A549 (cell line): Measurements from ENCODE around the gene ACAN. TPM values are rescaled to one million over a fixed set of nuclear protein-coding genes. Genes with fewer than 3 reads are reported as not detected.

Source experiments
- ATAC-seq, 2 experiments: fragments of 200-7000 bp in 1 of 2; fragments of >200 bp in 1 of 2; cut with Nextera tagmentation in 1 of 2; cut with Tn5 transposase in 1 of 2; 3 replicates each; pipeline versions ENCODE4 v1.8.0 to v1.9.1; 2018 to 2020; ENCODE audit warnings: mild to moderate bottlenecking in 1 of 2, moderate library complexity in 1 of 2
- CTCF ChIA-PET: fragments of 300-600 bp; sonication (Branson Sonifier 250); formaldehyde crosslinking; extraction: SDS; loops from one replicate; lab custom pipeline; 2021; ENCODE audit warnings: antibody characterized with exemption, inconsistent platforms; lab: Yijun Ruan, JAX
- POLR2A ChIA-PET: fragments of 350-600 bp; formaldehyde crosslinking; extraction: SDS; loops from one replicate; lab custom pipeline; 2021; ENCODE audit warnings: antibody characterized with exemption, inconsistent platforms; lab: Yijun Ruan, JAX
- DNase-seq, 2 experiments: peaks; one replicate each; pipeline versions ENCODE4 v3.0.0 to v3.0.0-alpha.2; 2011 to 2016; ENCODE audit warnings: low read depth in 1 of 2, low spot score in 1 of 2
- FAIRE-seq: peaks from 2 replicates; lab custom pipeline; 2011; peaks lifted over from hg19 to GRCh38; lab: Jason Lieb, UNC
- H3K27ac ChIP-seq, 2 experiments: fragments of >200 bp; sonication (Bioruptor Twin); formaldehyde crosslinking; 3 replicates each; pipeline ENCODE4 v1.5.1; 2016 to 2017
- H3K4me1 ChIP-seq: fragments of >200 bp; sonication (Bioruptor Twin); formaldehyde crosslinking; 3 replicates; pipeline ENCODE4 v1.6.1; 2016
- H3K4me2 ChIP-seq: fragments of >200 bp; sonication (Bioruptor Twin); formaldehyde crosslinking; 3 replicates; pipeline ENCODE4 v1.6.1; 2016
- H3K4me3 ChIP-seq: fragments of >200 bp; sonication (Bioruptor Twin); formaldehyde crosslinking; 3 replicates; pipeline ENCODE4 v1.5.1; 2016
- H3K9me3 ChIP-seq: fragments of >200 bp; sonication (Bioruptor Twin); formaldehyde crosslinking; 3 replicates; pipeline ENCODE4 v1.6.1; 2016
- CBX8 ChIP-seq: fragments of 200-600 bp; sonication (generic); IDR thresholded peaks from 2 replicates; pipeline ENCODE4 v1.6.1; 2016
- CEBPB ChIP-seq, 2 experiments: fragments of >200 bp in 1 of 2; sonication (Bioruptor Twin) in 1 of 2; formaldehyde crosslinking in 1 of 2; IDR thresholded peaks; 2 replicates each; pipeline ENCODE4 v1.6.1; 2012 to 2016
- EHF ChIP-seq: fragments of 250-450 bp; sonication (Bioruptor Pico); IDR thresholded peaks from 2 replicates; pipeline ENCODE4 v1.5.0; 2020; ENCODE audit warnings: mild to moderate bottlenecking
- ESRRA ChIP-seq: fragments of 150-350 bp; IDR thresholded peaks from 2 replicates; pipeline ENCODE4 v1.6.1; 2014; ENCODE audit warnings: mild to moderate bottlenecking, low read length, borderline replicate concordance
- HEYL ChIP-seq: fragments of 250-450 bp; sonication (Bioruptor Pico); IDR thresholded peaks from 2 replicates; pipeline ENCODE4 v1.8.0; 2021; ENCODE audit warnings: mild to moderate bottlenecking, moderate library complexity
- JUNB ChIP-seq: fragments of >200 bp; sonication (Bioruptor Twin); formaldehyde crosslinking; IDR thresholded peaks from 2 replicates; pipeline ENCODE4 v1.6.1; 2016
- KDM5A ChIP-seq: fragments of 200-600 bp; sonication (generic); IDR thresholded peaks from 2 replicates; pipeline ENCODE4 v1.6.1; 2016; ENCODE audit warnings: antibody characterized with exemption, mild to moderate bottlenecking
- NR3C1 ChIP-seq: fragments of >200 bp; sonication (Bioruptor Twin); formaldehyde crosslinking; IDR thresholded peaks from 3 replicates; pipeline ENCODE4 v1.6.1; 2017
- POLR2AphosphoS2 ChIP-seq: conservative IDR thresholded peaks from 2 replicates; pipeline ENCODE4 v1.6.1; 2012; ENCODE audit warnings: low read length, improper control_type of control experiment, inconsistent platforms
- RAD21 ChIP-seq, 2 experiments: fragments of >200 bp in 1 of 2; sonication (Bioruptor Twin) in 1 of 2; formaldehyde crosslinking in 1 of 2; IDR thresholded peaks in 1 of 2; conservative IDR thresholded peaks in 1 of 2; 2 replicates in 1 of 2; 3 replicates in 1 of 2; pipeline ENCODE4 v1.6.1; 2012 to 2018; ENCODE audit warnings: inconsistent platforms in 1 of 2
- RARB ChIP-seq: fragments of 250-450 bp; sonication (Bioruptor Pico); IDR thresholded peaks from 2 replicates; pipeline ENCODE4 v1.8.0; 2021; ENCODE audit warnings: mild to moderate bottlenecking, moderate library complexity
- RCOR1 ChIP-seq: fragments of 150-350 bp; IDR thresholded peaks from 2 replicates; pipeline ENCODE4 v1.6.1; 2014; ENCODE audit warnings: antibody characterized with exemption, low read length, low read depth
- SMC3 ChIP-seq: fragments of >200 bp; sonication (Bioruptor Twin); formaldehyde crosslinking; IDR thresholded peaks from 3 replicates; pipeline ENCODE4 v1.6.1; 2018; ENCODE audit warnings: inconsistent platforms
- TP53 ChIP-seq: fragments of 250-450 bp; sonication (Bioruptor Pico); IDR thresholded peaks from 2 replicates; pipeline ENCODE4 v1.5.0; 2021; ENCODE audit warnings: mild to moderate bottlenecking, moderate library complexity
- ZC3H11A ChIP-seq: fragments of 450-650 bp; IDR thresholded peaks from 2 replicates; pipeline ENCODE4 v1.6.1; 2014; ENCODE audit warnings: antibody characterized with exemption, mild to moderate bottlenecking
- WGBS: methylation state at CpG from one replicate; pipeline ENCODE4 v1.1.6; 2017; ENCODE audit errors: missing lambda C conversion rate; 5-methylcytosine and 5-hydroxymethylcytosine counted together
- polyA plus RNA-seq, 4 experiments: library from polyadenylated mRNA; depleted of rRNA in 3 of 4; stranded (reverse); fragments of >200 nt; fragmentation: RNase III in 1 of 4; extraction: RNeasy Plus Mini Kit Qiagen cat#74134 plus additional on column Dnase treatment in 1 of 4; gene quantifications; 2 replicates in 3 of 4; 3 replicates in 1 of 4; pipeline ENCODE4 v1.2.3, GENCODE V29; 2011 to 2017
- TF ChIP-seq, protein P1 (sequence below): fragments of >200 bp; sonication (Bioruptor Twin); formaldehyde crosslinking; IDR thresholded peaks from 3 replicates; pipeline ENCODE4 v1.5.1; 2016
- TF ChIP-seq, protein P2 (sequence below): fragments of 250-450 bp; sonication (Bioruptor Pico); IDR thresholded peaks from 2 replicates; pipeline ENCODE4 v1.5.0; 2021; ENCODE audit warnings: mild to moderate bottlenecking, moderate library complexity, borderline replicate concordance
- TF ChIP-seq, protein P3 (sequence below): fragments of 250-450 bp; sonication (Bioruptor Pico); IDR thresholded peaks from 2 replicates; pipeline ENCODE4 v1.5.0; 2020; ENCODE audit warnings: low read depth, mild to moderate bottlenecking, moderate library complexity
- TF ChIP-seq, protein P4 (sequence below): fragments of >200 bp; sonication (Bioruptor Twin); formaldehyde crosslinking; IDR thresholded peaks from 3 replicates; pipeline ENCODE4 v1.6.1; 2016
- TF ChIP-seq, protein P5 (sequence below): IDR thresholded peaks from 2 replicates; pipeline ENCODE4 v1.6.1; 2012

ACAN gene
- polyA plus RNA-seq, 2 of the 4 experiments (the other 2 are of a cell fraction): 0.01 TPM; not detected in 1

DNA sequence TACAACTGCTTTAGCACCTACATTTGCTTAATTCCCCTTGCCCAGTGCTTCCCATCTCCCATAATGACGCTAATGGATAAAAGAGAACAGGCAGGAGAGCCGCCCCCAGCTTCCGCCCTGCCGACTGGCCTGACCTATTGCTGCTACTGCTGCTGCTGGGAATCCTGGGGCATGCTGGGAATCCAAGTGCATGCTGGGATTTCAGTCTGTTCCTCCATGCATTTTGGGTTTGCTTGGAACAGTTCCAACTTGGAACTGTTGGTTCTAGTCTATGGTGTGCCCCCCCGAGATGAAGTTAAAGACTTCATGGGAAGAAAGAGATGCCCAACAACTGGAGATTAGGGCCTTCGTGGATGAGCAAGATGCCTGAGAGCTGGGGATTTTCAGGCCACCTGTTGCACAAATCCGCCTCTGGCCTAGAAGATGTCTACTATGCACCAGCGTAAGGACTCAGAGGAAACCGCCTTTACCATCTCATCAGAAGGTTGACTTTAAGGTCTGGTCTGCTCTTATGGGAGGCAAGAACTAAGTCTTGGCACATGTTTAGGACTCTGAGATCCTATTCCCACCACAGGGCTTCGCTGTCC is 63.2 kb downstream of the ACAN start (continued):
- TF ChIP-seq CBX8 (no peak), ZC3H11A (no peak), RCOR1 (no peak), NR3C1 (no peak), JUNB (no peak)
- TF ChIP-seq, protein P1, sequence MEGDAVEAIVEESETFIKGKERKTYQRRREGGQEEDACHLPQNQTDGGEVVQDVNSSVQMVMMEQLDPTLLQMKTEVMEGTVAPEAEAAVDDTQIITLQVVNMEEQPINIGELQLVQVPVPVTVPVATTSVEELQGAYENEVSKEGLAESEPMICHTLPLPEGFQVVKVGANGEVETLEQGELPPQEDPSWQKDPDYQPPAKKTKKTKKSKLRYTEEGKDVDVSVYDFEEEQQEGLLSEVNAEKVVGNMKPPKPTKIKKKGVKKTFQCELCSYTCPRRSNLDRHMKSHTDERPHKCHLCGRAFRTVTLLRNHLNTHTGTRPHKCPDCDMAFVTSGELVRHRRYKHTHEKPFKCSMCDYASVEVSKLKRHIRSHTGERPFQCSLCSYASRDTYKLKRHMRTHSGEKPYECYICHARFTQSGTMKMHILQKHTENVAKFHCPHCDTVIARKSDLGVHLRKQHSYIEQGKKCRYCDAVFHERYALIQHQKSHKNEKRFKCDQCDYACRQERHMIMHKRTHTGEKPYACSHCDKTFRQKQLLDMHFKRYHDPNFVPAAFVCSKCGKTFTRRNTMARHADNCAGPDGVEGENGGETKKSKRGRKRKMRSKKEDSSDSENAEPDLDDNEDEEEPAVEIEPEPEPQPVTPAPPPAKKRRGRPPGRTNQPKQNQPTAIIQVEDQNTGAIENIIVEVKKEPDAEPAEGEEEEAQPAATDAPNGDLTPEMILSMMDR: no peak

DNA sequence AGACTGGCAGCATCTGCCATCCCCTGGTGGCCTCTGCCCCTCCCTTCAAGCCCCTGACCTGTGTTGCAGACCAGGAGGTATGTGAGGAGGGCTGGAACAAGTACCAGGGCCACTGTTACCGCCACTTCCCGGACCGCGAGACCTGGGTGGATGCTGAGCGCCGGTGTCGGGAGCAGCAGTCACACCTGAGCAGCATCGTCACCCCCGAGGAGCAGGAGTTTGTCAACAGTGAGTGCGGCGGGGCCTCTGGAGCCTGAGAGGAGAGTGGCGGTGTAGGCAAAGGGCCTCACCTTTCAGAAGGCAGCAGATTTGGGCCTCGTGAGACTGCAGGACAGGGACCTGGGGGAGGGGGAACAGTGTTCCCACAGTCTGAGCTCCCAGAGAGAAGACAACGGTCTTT is 68.1 kb downstream of the ACAN start:
- Histone ChIP-seq H3K4me2 (no peak overlapping the region), H3K27ac (no peak overlapping the region), H3K9me3 (no peaks in the 10 kb centered on the region), H3K4me3 (no peak overlapping the region), H3K4me1 (no peaks in the 10 kb centered on the region)
- CTCF ChIA-PET: interaction anchor here (0.5 to 7.8 kb wide), 9 partner anchors 8 to 336 kb away, joined by 3 to 71 read pairs (median 6); no protein-coding TSS in a partner anchor
- TF ChIP-seq, protein P2, sequence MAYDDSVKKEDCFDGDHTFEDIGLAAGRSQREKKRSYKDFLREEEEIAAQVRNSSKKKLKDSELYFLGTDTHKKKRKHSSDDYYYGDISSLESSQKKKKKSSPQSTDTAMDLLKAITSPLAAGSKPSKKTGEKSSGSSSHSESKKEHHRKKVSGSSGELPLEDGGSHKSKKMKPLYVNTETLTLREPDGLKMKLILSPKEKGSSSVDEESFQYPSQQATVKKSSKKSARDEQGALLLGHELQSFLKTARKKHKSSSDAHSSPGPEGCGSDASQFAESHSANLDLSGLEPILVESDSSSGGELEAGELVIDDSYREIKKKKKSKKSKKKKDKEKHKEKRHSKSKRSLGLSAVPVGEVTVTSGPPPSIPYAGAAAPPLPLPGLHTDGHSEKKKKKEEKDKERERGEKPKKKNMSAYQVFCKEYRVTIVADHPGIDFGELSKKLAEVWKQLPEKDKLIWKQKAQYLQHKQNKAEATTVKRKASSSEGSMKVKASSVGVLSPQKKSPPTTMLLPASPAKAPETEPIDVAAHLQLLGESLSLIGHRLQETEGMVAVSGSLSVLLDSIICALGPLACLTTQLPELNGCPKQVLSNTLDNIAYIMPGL: no peak
- TF ChIP-seq KDM5A (no peak), POLR2AphosphoS2 (no peak), HEYL (CRISPR knock-in tag) (no peak), TP53 (CRISPR knock-in tag) (no peak), RARB (CRISPR knock-in tag) (no peak), SMC3 (no peak), EHF (CRISPR knock-in tag) (no peak), ESRRA (no peak), RAD21 (conservative IDR thresholded peaks at IDR 0.05 in 1 of 2, IDR thresholded peaks at IDR 0.05 in 1 of 2) (no peak), CEBPB (IDR thresholded peaks at IDR 0.05) (no peak)
- TF ChIP-seq, protein P3, sequence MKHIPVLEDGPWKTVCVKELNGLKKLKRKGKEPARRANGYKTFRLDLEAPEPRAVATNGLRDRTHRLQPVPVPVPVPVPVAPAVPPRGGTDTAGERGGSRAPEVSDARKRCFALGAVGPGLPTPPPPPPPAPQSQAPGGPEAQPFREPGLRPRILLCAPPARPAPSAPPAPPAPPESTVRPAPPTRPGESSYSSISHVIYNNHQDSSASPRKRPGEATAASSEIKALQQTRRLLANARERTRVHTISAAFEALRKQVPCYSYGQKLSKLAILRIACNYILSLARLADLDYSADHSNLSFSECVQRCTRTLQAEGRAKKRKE (CRISPR knock-in tag): no peak
- TF ChIP-seq, protein P4, sequence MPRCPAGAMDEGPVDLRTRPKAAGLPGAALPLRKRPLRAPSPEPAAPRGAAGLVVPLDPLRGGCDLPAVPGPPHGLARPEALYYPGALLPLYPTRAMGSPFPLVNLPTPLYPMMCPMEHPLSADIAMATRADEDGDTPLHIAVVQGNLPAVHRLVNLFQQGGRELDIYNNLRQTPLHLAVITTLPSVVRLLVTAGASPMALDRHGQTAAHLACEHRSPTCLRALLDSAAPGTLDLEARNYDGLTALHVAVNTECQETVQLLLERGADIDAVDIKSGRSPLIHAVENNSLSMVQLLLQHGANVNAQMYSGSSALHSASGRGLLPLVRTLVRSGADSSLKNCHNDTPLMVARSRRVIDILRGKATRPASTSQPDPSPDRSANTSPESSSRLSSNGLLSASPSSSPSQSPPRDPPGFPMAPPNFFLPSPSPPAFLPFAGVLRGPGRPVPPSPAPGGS: no peak
- TF ChIP-seq, protein P5, sequence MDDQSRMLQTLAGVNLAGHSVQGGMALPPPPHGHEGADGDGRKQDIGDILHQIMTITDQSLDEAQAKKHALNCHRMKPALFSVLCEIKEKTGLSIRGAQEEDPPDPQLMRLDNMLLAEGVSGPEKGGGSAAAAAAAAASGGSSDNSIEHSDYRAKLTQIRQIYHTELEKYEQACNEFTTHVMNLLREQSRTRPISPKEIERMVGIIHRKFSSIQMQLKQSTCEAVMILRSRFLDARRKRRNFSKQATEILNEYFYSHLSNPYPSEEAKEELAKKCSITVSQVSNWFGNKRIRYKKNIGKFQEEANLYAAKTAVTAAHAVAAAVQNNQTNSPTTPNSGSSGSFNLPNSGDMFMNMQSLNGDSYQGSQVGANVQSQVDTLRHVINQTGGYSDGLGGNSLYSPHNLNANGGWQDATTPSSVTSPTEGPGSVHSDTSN: no peak
- POLR2A ChIA-PET: no interaction called here
- WGBS: 78% methylated on average over 14 of the region's 14 CpGs
- FAIRE-seq (no peak), DNase-seq (no peak), ATAC-seq (no peak)
